ENCODE data around the gene MT1B.

GRCh38 chr16:56628486-56629350 is 23.0 kb upstream of the MT1B start:
- no peak for TF ChIP-seq CTCF (IDR thresholded peaks at IDR 0.05; ENCODE audit: borderline replicate concordance, extremely low read depth, low read length, poor library complexity, severe bottlenecking)
- TF ChIP-seq EZH2 (IDR thresholded peaks at IDR 0.05; ENCODE audit: borderline replicate concordance, low read depth, low read length, severe bottlenecking): no peak
